Measurements from ENCODE around the gene TMIGD3.

Gene TMIGD3

DNA sequence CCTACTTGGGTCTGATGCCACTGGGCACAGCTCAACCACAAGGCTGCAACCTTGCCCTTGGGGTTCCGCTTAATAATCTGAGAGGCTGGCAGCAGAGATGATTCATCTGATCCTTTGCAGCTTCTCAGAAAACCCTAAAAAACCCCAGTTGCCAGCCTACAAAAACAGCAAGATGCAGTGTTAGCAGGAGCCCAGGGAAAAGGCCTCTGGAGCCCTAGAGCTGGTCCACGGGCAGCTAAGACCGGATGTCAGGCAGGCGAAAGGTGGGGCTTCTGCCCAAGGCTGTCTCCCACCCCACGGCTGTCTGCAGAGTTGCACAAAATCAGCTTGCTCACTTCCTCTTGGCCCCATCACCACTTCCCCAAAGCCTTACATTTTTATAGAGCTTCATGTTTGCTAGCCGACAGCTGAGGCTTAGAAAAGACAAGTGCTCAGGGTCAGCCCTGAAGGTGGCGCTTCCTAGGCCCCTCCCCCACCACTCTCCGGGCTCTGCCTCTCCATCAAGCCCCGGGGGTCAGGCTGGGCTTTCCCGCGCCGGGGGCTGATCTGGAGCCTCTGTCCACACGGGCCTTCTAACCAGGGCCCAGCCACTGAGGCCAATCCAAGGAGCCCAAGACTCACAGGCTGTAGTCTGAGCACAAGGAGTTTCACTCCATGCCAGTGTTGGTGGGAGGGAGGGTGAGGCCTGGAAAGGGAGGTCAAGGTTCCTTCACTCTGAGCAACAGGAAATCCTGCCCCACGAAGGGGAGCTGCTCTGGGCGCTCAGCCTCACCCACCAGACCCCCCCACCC is 4.2 kb upstream of the TMIGD3 start:
- peak in 1 of 2 experiments; percentile 40 for DNase-seq (ENCODE audit: low read depth in 2 of 2)

DNA sequence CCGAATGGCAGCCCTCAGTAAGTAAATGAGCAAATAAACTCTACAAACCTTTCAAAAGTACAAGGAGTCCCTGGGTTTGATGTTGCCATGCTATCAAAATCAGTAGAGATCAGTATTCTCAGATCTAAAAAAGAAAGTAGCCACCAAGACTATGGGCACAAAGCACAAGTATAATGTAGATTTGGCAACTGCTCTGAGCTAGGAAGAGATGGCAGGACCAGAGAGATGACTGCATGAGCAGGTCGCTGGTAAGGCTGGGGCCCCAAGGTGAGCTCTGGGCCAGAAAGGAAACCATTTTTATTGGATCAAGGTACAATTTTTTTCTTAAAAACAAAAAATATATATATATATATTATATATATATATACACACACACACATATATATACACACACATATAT is 3.1 kb upstream of the TMIGD3 start:
- DNase-seq (ENCODE audit: low read depth in 2 of 2): no peak

DNA sequence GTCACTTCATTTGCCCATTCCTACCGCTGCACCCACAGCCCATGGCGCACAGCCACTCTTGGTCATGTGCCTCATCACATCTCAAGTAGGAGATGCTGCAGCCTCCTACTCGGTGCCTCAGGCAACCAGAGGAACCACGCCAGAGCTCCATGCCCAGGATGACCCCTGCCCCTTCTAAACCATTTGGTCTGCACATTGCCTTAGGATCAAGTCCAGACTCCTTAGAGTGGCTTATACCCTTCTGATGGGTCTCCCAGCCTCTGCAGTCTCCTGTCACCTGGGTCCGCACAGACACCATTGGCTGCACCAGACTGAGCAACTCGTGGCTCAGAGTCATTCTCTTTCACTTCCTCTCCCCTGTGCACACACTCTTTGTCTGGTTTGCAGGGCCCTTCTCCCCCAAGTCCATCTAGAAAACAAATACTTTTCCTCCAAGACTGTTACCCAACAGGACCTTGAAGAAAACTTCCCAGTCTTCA is 2.2 kb upstream of the TMIGD3 start:
- no peak for DNase-seq (ENCODE audit: low read depth in 2 of 2)

DNA sequence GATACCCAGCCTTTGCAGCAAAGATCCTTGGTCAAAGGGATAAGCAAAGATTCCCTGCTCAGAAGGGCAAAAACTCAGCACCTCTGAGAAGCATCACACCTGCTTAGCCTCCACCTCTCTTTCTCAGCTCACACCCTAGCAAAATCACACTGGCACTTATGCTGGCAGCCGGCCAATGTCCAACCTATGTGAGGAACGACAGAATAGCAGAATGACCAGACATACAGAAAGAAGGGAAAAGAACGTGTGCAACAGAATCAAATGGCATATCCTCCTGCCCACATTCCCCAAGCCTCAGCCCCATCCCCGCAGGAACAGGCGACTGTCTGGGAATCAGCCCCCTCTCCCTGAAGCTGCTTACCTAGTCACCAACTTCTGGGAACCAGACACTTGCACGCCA is 664 bp upstream of the TMIGD3 start:
- DNase-seq (ENCODE audit: low read depth in 2 of 2): no peak

DNA sequence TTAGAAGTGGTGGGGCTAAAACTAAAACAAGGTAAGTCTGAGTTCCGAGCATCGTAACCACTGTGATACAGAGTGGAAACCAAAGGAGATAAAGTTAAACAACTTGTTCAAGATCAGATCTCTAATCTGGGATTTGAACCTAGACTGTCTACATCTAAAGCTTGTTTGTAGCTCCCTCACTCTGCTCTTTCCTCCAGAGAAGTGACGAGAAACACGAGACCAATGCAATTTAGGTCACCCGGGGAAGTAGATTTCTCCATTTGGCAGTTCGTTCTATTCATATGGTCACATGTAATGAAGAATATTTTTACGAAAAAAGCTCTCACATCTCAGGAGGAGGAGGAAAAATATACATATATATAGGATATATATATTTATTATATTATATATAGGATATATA is 1.8 kb downstream of the TMIGD3 start:
- no peak for DNase-seq (ENCODE audit: low read depth in 2 of 2)

DNA sequence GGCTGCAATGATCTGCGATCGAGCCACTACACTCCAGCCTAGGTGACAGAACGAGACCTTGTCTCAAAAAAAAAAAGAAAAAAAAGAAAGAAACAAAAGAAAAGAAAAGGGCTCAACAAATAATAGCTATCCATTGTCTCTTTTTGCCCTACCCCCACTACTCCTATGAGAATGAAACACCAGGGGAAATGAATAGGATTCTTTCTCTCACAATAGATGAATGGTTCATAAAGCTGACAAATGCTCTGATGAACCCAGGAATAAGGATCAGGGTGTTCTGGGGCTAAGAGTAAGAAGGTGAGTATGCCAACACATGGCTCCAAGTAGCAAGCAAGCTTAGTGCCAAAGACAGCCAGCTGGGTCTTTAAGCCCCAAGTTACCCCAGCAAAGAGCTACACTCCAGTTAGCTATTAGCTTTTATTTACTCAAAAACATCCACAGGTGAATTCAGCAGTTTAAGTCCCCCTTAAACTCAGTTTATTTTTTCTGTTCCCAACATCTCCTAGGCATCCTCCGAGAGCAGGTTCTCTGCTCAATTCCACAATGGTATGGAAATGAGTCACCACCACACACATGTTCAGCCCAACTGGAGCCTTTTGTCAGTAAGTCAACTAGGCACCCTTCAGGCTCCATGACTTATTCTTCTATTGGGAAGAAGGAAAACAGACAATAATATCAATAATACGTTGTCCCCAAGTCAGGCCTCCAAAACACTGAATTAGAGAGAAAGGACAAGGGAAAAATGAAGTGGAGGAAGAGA is 4.2 kb downstream of the TMIGD3 start:
- no peak for DNase-seq (ENCODE audit: low read depth in 2 of 2)

DNA sequence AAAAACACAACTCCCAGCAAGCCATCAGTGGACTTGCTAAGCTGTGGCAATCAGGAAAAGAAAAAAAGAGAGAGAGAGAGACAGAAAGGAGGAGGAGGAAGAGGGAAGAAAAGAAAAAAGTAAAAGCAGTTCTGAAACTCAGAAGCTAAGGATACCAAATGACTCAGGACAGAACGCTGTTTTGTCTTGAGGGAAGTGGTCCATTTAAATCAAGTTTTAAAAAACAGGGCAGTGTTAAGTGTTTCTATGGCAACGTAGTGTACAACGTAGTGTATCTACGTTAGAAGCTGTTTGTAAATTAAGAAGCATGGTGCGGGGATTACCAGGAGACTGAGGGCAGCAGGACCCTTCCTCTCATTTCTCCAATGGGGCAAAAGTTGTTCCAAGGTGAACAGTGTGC is 5.8 kb downstream of the TMIGD3 start:
- no peak for DNase-seq (ENCODE audit: low read depth in 2 of 2)

DNA sequence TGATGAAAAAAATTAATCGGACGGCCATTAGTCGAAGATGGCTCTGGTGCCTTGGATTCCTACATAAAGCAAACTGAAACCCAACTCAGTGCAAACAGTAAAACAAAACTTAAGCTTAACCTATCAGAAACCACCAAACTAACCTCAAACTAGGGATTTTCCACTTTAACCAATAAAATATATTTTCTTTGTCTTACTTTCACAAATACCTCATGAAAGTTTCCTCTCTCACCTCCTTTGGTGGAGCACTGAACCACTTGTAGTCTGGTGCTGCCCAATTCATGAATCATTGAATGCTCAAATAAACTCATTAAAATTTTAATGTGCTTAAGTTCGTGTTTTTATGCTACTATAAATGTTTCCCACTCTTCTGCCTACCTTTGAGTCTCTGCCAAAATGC is 7.0 kb downstream of the TMIGD3 start:
- no peak for DNase-seq (ENCODE audit: low read depth in 2 of 2)

DNA sequence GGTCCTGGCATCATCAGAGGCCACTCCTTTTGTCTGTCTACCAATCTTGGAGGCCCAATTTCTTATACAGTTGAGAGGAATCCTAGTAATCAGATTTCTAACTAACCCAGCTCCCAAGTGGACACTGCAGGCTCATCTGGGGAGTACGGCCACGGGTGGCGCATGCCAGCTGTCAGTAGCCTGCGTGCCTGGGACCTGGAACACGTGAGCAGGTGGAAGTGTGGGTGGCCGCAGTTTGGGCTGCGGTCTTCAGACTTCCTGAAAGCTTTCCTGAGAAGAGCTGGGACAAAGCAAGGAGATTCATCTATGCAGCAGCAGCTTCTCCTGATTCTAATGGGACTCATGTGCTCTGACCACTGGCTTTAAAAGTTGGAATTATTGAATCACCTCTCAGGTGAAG is 12.4 kb downstream of the TMIGD3 start:
- no peak for DNase-seq (ENCODE audit: low read depth in 2 of 2)

DNA sequence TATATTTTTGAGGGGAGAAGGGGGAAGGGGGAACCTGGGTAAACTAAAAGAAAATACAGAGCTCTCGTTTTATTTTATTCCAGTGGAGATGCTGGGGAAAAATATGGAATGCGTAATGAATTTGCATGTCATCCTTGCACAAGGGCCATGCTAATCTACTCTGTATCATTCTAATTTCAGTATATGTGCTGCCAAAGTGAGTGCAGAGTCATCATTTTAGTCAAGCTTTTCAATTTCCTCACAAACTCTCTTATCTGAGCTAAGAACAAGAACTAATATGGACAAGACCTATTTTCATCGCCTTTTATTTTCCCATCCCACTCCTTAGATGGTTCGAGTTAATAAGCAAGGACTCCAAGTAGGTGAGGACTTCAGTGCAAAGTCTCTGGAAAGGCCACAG is 13.2 kb downstream of the TMIGD3 start:
- DNase-seq (ENCODE audit: low read depth in 2 of 2): no peak

DNA sequence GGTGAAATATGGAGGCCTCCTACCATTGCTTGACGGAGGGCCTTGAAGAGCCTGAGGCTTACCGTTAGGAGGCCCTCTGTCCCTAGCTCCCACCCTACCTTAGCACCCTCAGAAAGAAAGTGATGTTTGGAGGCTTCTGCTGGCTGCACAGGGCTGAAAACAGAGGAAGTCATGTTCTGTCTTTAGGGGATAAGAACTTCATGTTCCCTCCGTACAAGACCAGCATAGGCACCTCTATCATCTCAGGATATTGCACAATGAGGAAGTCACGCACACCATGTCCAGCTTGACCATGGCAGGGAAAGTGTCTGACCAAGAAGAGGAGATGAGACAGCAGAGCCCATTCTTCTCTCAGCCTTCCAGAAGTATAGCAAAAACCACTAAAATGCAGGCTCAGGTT is 13.8 kb downstream of the TMIGD3 start:
- DNase-seq (ENCODE audit: low read depth in 2 of 2): no peak

DNA sequence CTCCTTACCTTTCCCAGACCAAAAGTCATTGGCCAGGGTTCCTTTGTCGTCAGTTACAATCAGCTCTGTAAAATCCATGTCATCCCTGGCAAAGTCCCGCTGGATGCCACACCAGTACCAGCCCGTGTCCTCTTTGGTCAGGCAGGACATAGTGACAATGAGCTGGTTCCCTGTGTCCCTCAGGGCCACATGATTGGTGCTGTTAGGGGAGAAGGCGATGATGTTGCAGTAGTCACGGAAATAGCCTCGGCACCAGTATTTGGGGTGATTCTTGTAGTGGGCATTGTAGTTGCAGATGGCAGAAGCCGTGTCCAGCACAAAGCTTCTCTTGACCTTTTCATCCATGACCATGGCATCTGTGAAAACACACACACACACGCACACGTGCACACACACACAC is 14.8 kb downstream of the TMIGD3 start:
- DNase-seq (ENCODE audit: low read depth in 2 of 2): no peak

DNA sequence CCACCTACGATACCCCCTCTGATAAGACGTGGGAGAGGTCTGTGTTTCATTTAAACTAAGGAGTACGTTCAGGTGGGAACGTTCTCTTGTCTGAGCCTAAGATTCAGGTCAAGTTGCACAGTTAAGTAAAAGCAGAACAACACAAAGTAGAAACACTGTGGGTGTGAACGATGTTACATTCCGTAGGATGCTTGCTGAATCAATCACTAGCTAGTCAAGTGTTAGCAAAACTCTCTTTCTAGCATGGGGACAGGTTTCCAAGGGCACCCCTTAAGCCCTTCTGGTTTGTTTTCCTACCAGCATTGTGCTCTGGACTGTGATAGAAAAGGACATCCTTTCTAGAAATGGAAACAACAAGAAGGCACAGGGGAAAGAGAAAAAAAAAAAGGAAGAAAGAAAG is 16.3 kb downstream of the TMIGD3 start:
- DNase-seq (ENCODE audit: low read depth in 2 of 2): no peak

DNA sequence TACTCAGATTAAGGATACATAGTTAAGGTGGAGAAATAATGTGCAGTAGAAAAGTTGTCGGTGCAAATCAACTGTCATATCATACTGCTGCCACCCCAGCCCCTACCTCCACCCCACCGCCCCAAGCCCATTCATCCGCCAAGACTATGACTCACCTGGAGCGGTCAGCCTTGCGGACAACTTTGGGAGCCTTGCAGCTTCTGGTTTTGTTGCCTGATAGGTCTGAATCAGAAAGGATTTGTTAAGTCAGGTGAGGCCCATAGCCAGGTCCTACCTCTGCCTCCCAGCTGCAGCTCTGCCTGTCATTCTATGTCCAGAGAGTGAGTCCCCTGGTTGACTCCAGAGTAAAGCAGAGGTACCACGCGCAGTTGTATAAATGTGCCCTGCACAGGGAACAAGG is 17.0 kb downstream of the TMIGD3 start:
- no peak for DNase-seq (ENCODE audit: low read depth in 2 of 2)

DNA sequence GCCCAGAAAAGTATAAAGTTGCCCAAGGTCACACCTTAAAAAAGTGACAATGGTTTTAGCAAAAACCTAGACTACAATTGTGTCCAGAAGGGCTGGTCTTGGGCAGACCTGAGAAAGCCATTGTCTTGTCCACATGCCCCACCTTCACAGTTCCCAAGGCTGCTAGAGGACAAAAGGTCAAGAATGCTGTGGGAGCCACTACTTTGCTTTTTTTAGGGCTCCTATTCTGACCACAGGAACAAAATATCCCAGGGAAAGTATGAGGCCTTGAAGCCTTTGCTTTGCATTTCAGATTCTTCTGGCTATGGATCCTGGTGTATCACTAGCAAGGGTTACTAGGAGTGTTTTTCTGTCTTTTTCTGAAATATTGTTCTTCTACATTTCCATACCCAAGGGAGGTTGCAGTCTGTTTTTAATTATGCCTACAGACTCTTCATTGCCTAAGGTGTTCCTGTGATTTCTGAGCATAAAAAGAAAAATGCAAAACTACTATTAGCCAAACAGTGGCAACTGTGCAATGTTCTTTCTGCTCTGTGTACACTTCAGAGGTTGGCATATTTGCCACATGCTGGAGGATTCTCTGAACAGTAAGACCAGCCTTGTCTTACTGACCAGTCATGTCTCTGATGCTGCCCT is 18.9 kb downstream of the TMIGD3 start:
- DNase-seq (ENCODE audit: low read depth in 2 of 2): no peak

DNA sequence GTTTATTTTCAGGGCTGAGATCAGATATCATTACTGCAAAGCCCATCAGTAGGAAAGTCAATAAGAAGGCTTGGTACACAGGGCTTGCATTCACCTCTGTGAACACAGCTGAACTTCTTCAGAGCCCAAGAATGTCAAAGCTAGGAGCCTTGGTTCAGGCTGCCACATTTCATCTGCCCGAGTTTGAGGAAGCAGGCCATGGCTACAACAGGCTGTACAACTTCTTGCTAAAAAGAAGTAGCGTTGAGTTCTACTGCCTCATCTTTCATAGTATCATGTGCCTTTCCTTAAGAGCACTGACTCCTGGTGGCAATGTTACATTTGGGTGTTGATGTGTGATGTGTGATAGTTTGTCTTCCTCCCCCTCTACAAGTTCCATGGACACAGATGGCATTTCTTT is 19.6 kb downstream of the TMIGD3 start:
- DNase-seq (ENCODE audit: low read depth in 2 of 2): no peak

DNA sequence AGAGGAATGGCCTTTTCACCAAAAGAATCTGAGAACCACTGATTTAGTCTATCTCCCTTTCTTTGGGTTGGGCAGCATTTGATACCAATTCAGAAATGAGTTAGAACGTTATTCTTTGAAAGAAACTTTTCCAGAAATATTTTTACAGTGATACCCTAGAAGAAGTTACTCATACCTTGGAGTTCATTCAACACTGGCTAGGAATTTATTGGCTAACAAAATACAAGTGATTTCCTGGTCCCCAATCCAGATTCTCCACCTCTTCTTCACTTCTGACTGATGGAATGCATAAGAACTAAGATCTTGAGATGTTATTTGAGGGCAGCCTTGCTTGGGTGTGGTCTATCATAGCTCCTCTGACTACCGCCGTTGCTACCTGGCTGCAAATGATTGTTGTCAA is 20.3 kb downstream of the TMIGD3 start:
- DNase-seq (ENCODE audit: low read depth in 2 of 2): no peak

DNA sequence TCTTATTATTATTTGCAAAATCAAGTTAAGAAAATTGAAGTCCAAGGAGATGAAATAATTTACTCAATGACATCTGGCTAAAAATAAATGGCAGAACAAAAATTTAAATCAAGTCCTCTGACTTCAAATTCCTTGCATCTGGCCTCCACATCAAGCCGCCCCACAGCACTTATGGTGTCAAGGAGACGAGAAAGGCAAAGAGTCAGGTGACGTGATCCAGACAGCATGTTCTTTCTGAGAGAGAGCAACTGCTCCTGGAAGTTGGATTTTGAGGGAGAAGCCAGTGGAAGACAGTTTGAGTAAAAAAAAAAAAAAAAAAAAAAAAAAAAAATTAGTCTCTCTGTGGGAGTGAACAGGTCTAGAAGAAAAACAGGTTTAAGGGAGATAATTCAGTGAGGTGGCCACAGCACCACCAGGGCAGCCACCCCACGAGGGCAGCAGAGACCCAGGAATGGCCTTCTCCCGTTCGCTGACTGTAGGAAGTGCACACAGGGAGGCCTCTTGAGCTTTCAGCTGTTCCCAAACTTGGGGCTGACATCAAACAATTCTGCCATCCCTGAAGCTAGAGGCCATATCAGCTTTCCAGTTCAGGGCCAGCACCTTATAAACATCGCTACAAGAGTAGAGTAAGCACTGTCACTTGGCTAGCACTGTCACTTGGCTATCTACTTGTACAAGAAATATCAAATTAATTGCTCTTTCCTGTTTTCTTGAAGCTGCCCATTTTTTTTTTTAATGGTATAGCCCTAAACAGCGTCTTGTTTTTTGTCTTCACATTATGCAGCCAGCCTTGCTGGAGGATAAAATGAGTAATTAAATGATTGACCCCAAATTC is 21.8 kb downstream of the TMIGD3 start:
- peak in 1 of 2 experiments; percentile 51 for DNase-seq (ENCODE audit: low read depth in 2 of 2)

DNA sequence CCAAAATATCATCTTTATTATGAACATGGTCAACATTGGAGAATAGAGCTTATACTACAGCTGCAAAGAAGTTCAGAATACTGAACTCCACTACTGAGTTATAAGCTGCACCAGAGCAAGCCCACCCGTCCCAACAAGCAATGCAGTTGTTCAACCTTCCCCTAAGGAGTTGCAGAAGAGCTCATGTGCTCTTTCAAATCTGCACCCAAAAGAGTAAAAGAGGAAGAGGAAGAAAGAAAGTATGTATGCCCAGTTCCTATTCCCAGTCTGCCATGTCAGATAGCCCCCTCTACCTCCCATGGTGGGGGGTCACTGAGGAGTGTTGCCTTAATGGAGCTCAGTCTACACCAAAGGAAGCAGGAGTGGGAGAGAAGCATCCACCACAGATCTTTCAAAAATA is 22.8 kb downstream of the TMIGD3 start:
- DNase-seq (ENCODE audit: low read depth in 2 of 2): no peak

DNA sequence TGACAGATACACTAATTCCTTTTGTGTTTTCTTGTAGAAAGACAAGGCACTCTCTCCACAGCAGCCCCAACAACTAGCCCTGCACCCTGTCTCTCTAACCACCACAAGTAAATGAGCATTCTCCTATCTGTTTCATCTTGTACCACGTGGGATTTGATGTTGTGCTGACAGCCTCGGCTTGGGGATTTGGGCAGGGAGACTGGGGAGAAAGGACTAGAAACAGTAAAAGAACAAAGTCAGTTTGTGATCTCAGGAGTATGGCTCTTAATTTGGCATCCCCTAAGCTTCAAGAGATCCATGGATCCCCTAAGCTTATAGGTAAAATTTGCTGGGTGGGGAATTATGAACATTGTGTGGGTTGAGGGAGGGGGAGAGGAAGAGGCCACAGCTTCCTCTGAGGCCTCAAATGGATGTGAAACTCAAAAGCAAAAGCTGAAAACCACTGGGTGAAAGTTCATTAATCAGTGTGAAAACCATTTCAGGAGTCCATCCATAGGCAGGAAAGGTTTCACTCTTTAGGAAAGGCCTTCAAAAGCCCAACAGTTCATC is 26.6 kb downstream of the TMIGD3 start:
- DNase-seq (ENCODE audit: low read depth in 2 of 2): no peak

DNA sequence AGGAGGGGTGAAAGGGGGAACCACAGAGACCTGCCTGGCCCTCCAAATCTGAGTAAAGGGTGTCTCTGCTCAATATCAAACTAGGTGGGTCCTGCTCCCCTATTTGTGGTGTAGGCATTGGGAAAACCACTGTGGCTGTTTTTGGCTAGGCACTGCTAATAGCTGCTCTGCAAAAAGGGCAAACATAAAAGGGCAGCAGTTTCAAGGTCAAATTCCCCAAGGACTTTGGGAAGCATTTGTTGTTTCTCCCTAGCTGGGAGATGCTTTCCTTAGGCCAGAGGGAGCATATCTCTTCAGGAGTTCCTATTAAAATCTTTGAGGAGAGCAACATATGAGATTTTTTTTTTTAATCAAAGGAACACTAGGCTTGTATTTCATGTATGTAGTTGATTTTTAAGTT is 27.2 kb downstream of the TMIGD3 start:
- no peak for DNase-seq (ENCODE audit: low read depth in 2 of 2)

DNA sequence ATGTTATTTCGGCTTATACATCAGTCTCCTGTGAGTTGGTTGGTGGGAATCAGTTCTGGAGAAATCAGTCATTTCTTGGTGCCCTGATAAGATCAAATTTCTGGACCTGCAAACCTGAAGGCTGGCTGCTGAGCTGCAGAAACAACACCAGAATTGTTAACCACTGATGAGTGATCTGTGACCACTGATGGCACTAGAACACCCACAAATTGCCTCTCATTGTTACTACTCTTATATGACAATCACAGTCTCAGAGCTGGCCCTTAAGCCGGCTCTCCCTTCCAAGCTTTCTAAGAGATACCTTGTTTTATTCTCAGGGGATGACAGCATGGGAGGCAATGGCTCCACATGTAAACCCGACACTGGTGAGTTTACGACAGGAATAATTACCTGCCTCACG is 27.7 kb downstream of the TMIGD3 start:
- peak in 1 of 2 experiments; percentile 25 for DNase-seq (ENCODE audit: low read depth in 2 of 2)
